DOHH2 (cell line): Measurements from ENCODE around the gene PCDH9.
A peak's percentile ranks its signal among the peaks of the same experiment; 100 is the strongest.

ENCODE experiments used
- H3F3A ChIP-seq: fragments of 200-600 bp; sonication (generic), shearing (Covaris generic); 2 replicates; pipeline ENCODE4 v1.6.0; 2016; ENCODE audit warnings: antibody characterized with exemption, mild to moderate bottlenecking; ENCODE audit not compliant: control insufficient read depth, insufficient read depth
- H3K27ac ChIP-seq: fragments of 200-600 bp; sonication (generic); 2 replicates; pipeline ENCODE4 v1.5.1; 2014; ENCODE audit warnings: low read depth, mild to moderate bottlenecking, low read length, moderate library complexity
- H3K27me3 ChIP-seq: fragments of 200-600 bp; sonication (generic); 2 replicates; pipeline ENCODE4 v1.6.1; 2014; ENCODE audit warnings: mild to moderate bottlenecking, low read length, mixed read lengths; ENCODE audit not compliant: control insufficient read depth
- H3K36me3 ChIP-seq: fragments of 200-600 bp; sonication (generic); 2 replicates; pipeline ENCODE4 v1.6.1; 2014; ENCODE audit warnings: mild to moderate bottlenecking, low read length, moderate library complexity, mixed read lengths; ENCODE audit not compliant: control insufficient read depth
- H3K4me1 ChIP-seq: fragments of 200-600 bp; sonication (generic); 2 replicates; pipeline ENCODE4 v1.6.1; 2014; ENCODE audit warnings: mild to moderate bottlenecking, low read length, mixed read lengths; ENCODE audit not compliant: control insufficient read depth
- H3K4me2 ChIP-seq: fragments of 200-600 bp; sonication (generic); 2 replicates; pipeline ENCODE4 v1.6.0; 2014; ENCODE audit warnings: mild to moderate bottlenecking, low read length, moderate library complexity
- H3K4me3 ChIP-seq: fragments of 200-600 bp; sonication (generic); 2 replicates; pipeline ENCODE4 v1.5.1; 2014; ENCODE audit warnings: mild to moderate bottlenecking, low read length, mixed read lengths
- H3K79me2 ChIP-seq: fragments of 200-600 bp; sonication (generic); 2 replicates; pipeline ENCODE4 v1.6.1; 2014; ENCODE audit warnings: mild to moderate bottlenecking, low read length, mixed read lengths; ENCODE audit not compliant: control insufficient read depth
- H3K9me2 ChIP-seq: fragments of 200-600 bp; sonication (generic); replicated peaks from 2 replicates; pipeline ENCODE4 v1.6.1; 2014; ENCODE audit warnings: mild to moderate bottlenecking, low read length, mixed read lengths; ENCODE audit not compliant: control insufficient read depth
- H3K9me3 ChIP-seq: fragments of 200-600 bp; sonication (generic); 2 replicates; pipeline ENCODE4 v1.6.1; 2014; ENCODE audit warnings: antibody characterized with exemption, low read length, mixed read lengths; ENCODE audit not compliant: control insufficient read depth, insufficient read depth
- H4K20me1 ChIP-seq: fragments of 200-600 bp; sonication (generic); 2 replicates; pipeline ENCODE4 v1.6.0; 2014; ENCODE audit warnings: low read depth, mild to moderate bottlenecking, antibody characterized with exemption, low read length, moderate library complexity; ENCODE audit not compliant: control insufficient read depth, insufficient read depth
- EZH2phosphoT487 ChIP-seq: fragments of 200-600 bp; sonication (generic); IDR thresholded peaks from 2 replicates; pipeline ENCODE4 v1.6.1; 2017; ENCODE audit warnings: borderline replicate concordance, mild to moderate bottlenecking, antibody characterized with exemption, low read length, moderate library complexity, mixed read lengths
- TF ChIP-seq, protein P1 (sequence below): fragments of 200-600 bp; sonication (generic); IDR thresholded peaks from one replicate; pipeline ENCODE4 v1.5.1; 2014; ENCODE audit warnings: antibody characterized with exemption, mild to moderate bottlenecking, low read depth, low read length; ENCODE audit not compliant: poor library complexity, severe bottlenecking

PCDH9 gene

GRCh38 chr13:66503890-66504289 lies 726.2 kb downstream of the PCDH9 start:
- H3K9me3 ChIP-seq, result peaks cover 10% of the 10 kb centered on the region; the same call in 1 of the 2 replicates
- H3K27ac ChIP-seq, result no peak overlapping the region
- H3K4me3 ChIP-seq, result no peak overlapping the region
- H3K9me2 ChIP-seq, result no peaks in the 10 kb centered on the region
- no peaks in the 10 kb centered on the region for H3K4me1 ChIP-seq
- no peak overlapping the region for H3K4me2 ChIP-seq
- H3K79me2 ChIP-seq, result no peaks in the 10 kb centered on the region
- no peak for TF ChIP-seq EZH2phosphoT487
- TF ChIP-seq, protein P1, sequence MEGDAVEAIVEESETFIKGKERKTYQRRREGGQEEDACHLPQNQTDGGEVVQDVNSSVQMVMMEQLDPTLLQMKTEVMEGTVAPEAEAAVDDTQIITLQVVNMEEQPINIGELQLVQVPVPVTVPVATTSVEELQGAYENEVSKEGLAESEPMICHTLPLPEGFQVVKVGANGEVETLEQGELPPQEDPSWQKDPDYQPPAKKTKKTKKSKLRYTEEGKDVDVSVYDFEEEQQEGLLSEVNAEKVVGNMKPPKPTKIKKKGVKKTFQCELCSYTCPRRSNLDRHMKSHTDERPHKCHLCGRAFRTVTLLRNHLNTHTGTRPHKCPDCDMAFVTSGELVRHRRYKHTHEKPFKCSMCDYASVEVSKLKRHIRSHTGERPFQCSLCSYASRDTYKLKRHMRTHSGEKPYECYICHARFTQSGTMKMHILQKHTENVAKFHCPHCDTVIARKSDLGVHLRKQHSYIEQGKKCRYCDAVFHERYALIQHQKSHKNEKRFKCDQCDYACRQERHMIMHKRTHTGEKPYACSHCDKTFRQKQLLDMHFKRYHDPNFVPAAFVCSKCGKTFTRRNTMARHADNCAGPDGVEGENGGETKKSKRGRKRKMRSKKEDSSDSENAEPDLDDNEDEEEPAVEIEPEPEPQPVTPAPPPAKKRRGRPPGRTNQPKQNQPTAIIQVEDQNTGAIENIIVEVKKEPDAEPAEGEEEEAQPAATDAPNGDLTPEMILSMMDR, result no peak
- H3K27me3 ChIP-seq, result no peaks in the 10 kb centered on the region
- H3K36me3 ChIP-seq, result no peaks in the 10 kb centered on the region
- no peaks in the 10 kb centered on the region for H3F3A ChIP-seq
- H4K20me1 ChIP-seq, result no peaks in the 10 kb centered on the region

DNA sequence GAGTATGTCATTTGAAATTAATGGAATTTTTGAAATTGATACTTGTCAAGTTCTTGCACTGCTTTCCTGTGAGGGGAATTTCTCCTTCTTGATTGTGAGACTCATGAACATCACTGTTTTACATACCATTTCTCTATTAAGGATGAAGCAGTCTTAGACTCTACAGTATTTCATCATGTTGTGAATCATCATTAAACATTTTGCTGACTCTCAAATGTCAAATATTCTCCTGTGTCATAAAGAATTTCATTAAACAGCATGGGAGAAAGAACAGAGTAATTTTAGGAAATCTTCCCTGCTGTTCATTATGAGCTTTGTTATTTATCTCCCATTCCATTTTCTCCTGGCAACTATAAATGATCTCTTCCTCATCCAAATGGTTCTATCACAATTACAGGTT lies 729.0 kb downstream of the PCDH9 start:
- H3K27ac ChIP-seq, result no peak overlapping the region
- H4K20me1 ChIP-seq, result no peaks in the 10 kb centered on the region
- no peak overlapping the region for H3K4me3 ChIP-seq
- peaks cover 10% of the 10 kb centered on the region; the same call in 1 of the 2 replicates for H3K9me3 ChIP-seq
- H3F3A ChIP-seq, result no peaks in the 10 kb centered on the region
- H3K9me2 ChIP-seq, result no peaks in the 10 kb centered on the region
- no peaks in the 10 kb centered on the region for H3K4me1 ChIP-seq
- H3K36me3 ChIP-seq, result no peaks in the 10 kb centered on the region
- TF ChIP-seq, protein P1, result no peak
- TF ChIP-seq EZH2phosphoT487, result no peak
- H3K27me3 ChIP-seq, result no peaks in the 10 kb centered on the region
- H3K79me2 ChIP-seq, result no peaks in the 10 kb centered on the region
- H3K4me2 ChIP-seq, result no peak overlapping the region

DNA sequence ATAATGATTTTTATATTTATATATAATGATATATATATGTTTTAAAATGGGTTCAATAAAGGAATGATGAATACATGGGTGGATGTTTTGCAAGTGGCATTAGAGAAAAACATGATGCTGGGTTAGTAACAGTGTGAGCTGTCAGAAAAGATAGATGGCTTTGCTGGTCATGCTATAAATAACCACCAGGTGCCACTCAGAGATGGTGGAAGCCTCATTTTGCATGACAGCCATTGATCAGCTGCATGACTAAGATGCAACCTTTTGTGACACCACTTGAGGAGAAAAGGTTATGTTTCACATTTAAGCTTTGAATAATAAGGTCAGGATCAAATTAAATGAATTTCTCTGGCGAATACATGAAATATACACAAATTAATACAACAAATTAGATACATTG lies 737.7 kb downstream of the PCDH9 start:
- H3K27me3 ChIP-seq, result no peaks in the 10 kb centered on the region
- H3K4me3 ChIP-seq, result no peak overlapping the region
- H3K27ac ChIP-seq, result no peak overlapping the region
- H3K36me3 ChIP-seq, result no peaks in the 10 kb centered on the region
- H3K79me2 ChIP-seq, result no peaks in the 10 kb centered on the region
- H3K9me2 ChIP-seq, result no peaks in the 10 kb centered on the region
- peaks cover 17% of the 10 kb centered on the region for H3K4me1 ChIP-seq
- H3K4me2 ChIP-seq, result peak overlapping the region; percentile 32
- H3F3A ChIP-seq, result no peaks in the 10 kb centered on the region
- no peaks in the 10 kb centered on the region for H4K20me1 ChIP-seq
- TF ChIP-seq, protein P1, result no peak
- no peak for TF ChIP-seq EZH2phosphoT487
- H3K9me3 ChIP-seq, result no peaks in the 10 kb centered on the region
